GM23248 (cell line): ENCODE results near the gene ICE2.

Source experiments
- EZH2 ChIP-seq: fragments of 200-600 bp; sonication (generic); IDR thresholded peaks from 2 replicates; pipeline ENCODE4 v1.6.1; 2018; ENCODE audit warnings: antibody characterized with exemption, mild to moderate bottlenecking; ENCODE audit not compliant: insufficient read depth, poor library complexity, severe bottlenecking
- EZH2phosphoT487 ChIP-seq: fragments of 200-600 bp; sonication (generic); IDR thresholded peaks from 2 replicates; pipeline ENCODE4 v1.6.1; 2018; ENCODE audit warnings: antibody characterized with exemption, moderate library complexity, mild to moderate bottlenecking, low read depth; ENCODE audit not compliant: insufficient read depth

DNA sequence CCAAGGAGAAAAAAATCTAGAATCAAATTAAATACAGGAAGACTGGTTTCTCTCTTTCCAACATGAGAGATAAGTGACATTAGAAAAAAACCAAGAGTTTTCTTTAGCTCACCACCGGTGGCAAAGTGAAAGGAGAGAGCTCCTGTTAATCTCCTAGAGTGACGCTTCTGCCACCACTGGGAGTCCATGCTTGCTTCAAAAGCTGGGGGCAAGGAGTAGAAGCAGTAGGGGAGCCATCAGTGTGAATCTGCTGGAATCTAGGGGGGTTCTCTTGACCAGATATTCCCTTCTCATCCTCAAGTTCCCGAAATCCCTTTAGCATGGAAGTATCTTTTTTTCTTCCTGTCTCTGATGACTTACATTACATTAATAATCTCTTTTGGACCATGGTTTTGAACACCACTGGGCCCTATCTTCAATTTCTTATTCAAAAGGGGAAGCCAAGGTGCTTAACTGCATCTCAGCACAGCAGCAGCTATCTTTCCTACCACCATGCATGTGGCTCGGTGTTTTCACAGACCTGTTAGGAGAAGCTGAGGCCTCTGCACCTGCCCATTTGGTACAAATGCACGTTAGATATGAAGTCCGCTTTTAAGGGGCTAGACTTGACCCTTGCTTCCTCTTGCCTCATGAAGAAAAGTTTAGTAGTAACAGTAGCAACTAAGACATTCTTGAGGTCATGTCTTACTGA lies 6.6 kb upstream of the ICE2 start:
- TF ChIP-seq EZH2phosphoT487: no peak
- no peak for TF ChIP-seq EZH2
